ENCODE measurements around the gene POLG. TPM values are rescaled to one million over a fixed set of nuclear protein-coding genes. Genes with fewer than 3 reads are reported as not detected.

POLG gene
- total and polyA plus RNA-seq, 2 of the 13 experiments (the other 11 are each of a cell fraction or from before 2014, with no cell fraction given) = 26.6 to 35.5 TPM

DNA sequence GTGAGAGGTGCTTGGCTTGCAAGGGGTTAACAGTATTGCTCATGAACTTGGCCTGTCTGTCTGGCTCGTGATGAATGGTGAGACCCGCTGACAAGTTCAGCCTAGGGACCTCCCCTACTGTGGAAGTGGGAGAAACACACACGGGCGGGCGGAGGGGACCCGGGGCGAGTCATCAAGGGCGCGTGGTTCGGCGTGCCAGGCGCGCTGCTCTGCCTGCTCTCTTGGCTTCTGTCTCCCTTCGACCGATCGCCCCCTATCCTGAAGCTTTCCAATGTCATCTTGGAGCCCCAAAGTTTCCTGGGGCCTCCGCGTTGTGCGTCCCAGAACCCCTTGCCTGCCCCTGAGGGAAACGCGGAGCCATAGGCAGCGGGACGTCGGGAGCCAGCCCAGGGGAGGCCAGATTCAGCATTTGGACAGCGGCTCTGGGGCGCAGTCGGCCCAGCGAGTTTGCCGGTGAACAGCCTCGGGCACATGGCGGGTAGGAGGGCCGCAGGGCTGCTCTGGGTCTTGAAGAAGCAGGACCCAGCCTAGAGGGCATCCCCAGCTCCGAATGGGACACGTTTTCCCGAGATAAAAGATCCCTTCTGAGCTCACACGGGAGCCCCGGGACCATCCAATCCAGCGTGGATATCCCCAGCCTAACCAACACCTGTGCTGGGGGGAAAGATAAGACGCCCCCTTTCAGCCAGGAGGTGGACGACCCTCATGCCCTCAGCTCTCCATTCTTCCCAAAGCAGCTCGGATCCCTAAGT lies 27.0 kb upstream of the POLG start (continued):
- TF ChIP-seq, protein P1, sequence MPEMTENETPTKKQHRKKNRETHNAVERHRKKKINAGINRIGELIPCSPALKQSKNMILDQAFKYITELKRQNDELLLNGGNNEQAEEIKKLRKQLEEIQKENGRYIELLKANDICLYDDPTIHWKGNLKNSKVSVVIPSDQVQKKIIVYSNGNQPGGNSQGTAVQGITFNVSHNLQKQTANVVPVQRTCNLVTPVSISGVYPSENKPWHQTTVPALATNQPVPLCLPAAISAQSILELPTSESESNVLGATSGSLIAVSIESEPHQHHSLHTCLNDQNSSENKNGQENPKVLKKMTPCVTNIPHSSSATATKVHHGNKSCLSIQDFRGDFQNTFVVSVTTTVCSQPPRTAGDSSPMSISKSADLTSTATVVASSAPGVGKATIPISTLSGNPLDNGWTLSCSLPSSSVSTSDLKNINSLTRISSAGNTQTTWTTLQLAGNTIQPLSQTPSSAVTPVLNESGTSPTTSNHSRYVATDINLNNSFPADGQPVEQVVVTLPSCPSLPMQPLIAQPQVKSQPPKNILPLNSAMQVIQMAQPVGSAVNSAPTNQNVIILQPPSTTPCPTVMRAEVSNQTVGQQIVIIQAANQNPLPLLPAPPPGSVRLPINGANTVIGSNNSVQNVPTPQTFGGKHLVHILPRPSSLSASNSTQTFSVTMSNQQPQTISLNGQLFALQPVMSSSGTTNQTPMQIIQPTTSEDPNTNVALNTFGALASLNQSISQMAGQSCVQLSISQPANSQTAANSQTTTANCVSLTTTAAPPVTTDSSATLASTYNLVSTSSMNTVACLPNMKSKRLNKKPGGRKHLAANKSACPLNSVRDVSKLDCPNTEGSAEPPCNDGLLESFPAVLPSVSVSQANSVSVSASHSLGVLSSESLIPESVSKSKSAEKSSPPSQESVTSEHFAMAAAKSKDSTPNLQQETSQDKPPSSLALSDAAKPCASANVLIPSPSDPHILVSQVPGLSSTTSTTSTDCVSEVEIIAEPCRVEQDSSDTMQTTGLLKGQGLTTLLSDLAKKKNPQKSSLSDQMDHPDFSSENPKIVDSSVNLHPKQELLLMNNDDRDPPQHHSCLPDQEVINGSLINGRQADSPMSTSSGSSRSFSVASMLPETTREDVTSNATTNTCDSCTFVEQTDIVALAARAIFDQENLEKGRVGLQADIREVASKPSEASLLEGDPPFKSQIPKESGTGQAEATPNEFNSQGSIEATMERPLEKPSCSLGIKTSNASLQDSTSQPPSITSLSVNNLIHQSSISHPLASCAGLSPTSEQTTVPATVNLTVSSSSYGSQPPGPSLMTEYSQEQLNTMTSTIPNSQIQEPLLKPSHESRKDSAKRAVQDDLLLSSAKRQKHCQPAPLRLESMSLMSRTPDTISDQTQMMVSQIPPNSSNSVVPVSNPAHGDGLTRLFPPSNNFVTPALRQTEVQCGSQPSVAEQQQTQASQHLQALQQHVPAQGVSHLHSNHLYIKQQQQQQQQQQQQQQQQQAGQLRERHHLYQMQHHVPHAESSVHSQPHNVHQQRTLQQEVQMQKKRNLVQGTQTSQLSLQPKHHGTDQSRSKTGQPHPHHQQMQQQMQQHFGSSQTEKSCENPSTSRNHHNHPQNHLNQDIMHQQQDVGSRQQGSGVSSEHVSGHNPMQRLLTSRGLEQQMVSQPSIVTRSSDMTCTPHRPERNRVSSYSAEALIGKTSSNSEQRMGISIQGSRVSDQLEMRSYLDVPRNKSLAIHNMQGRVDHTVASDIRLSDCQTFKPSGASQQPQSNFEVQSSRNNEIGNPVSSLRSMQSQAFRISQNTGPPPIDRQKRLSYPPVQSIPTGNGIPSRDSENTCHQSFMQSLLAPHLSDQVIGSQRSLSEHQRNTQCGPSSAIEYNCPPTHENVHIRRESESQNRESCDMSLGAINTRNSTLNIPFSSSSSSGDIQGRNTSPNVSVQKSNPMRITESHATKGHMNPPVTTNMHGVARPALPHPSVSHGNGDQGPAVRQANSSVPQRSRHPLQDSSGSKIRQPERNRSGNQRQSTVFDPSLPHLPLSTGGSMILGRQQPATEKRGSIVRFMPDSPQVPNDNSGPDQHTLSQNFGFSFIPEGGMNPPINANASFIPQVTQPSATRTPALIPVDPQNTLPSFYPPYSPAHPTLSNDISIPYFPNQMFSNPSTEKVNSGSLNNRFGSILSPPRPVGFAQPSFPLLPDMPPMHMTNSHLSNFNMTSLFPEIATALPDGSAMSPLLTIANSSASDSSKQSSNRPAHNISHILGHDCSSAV (CRISPR knock-in tag; IDR thresholded peaks at IDR 0.05; ENCODE audit: borderline replicate concordance) = no peak
- TF ChIP-seq ZNF644 (CRISPR knock-in tag; IDR thresholded peaks at IDR 0.05; ENCODE audit: low read depth) = peak; percentile 61; the same call in 1 of the 2 replicates
- no peak for TF ChIP-seq IKZF4 (CRISPR knock-in tag; IDR thresholded peaks at IDR 0.05; ENCODE audit: borderline replicate concordance, low read depth, not compliant biosample characterization)
- TF ChIP-seq, protein P2, sequence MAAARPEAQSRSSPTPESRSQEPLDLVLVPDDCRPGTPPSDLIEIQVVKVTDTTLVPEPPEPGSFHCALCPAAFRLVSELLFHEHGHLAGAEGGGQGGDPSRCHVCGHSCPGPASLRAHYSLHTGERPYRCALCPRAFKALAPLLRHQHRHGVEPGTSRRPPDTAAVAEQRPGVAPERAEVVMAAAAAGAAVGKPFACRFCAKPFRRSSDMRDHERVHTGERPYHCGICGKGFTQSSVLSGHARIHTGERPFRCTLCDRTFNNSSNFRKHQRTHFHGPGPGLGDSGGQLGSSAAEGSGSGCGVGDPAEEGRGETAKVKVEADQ (CRISPR knock-in tag; IDR thresholded peaks at IDR 0.05; ENCODE audit: borderline replicate concordance) = no peak
- no peak; the same call in 1 of the 2 replicates for TF ChIP-seq TOE1 (CRISPR knock-in tag; IDR thresholded peaks at IDR 0.05)
- TF ChIP-seq PAWR (CRISPR knock-in tag; IDR thresholded peaks at IDR 0.05; ENCODE audit: borderline replicate concordance) = no peak
- TF ChIP-seq NCOA1 (CRISPR knock-in tag; IDR thresholded peaks at IDR 0.05) = no peak
- TF ChIP-seq ZNF20 (CRISPR knock-in tag; IDR thresholded peaks at IDR 0.05) = no peak
- no peak for TF ChIP-seq SIX1 (CRISPR knock-in tag; IDR thresholded peaks at IDR 0.05; ENCODE audit: borderline replicate concordance)
- TF ChIP-seq ZNF556 (CRISPR knock-in tag; IDR thresholded peaks at IDR 0.05; ENCODE audit: borderline replicate concordance) = no peak
- no peak for TF ChIP-seq DR1 (CRISPR knock-in tag; IDR thresholded peaks at IDR 0.05)
- TF ChIP-seq AHR (CRISPR knock-in tag; IDR thresholded peaks at IDR 0.05) = peak; percentile 94; the same call in 1 of the 2 replicates
- TF ChIP-seq, protein P3, sequence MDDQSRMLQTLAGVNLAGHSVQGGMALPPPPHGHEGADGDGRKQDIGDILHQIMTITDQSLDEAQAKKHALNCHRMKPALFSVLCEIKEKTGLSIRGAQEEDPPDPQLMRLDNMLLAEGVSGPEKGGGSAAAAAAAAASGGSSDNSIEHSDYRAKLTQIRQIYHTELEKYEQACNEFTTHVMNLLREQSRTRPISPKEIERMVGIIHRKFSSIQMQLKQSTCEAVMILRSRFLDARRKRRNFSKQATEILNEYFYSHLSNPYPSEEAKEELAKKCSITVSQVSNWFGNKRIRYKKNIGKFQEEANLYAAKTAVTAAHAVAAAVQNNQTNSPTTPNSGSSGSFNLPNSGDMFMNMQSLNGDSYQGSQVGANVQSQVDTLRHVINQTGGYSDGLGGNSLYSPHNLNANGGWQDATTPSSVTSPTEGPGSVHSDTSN (CRISPR knock-in tag; IDR thresholded peaks at IDR 0.05; ENCODE audit: borderline replicate concordance) = peak; percentile 86
- TF ChIP-seq, protein P4, sequence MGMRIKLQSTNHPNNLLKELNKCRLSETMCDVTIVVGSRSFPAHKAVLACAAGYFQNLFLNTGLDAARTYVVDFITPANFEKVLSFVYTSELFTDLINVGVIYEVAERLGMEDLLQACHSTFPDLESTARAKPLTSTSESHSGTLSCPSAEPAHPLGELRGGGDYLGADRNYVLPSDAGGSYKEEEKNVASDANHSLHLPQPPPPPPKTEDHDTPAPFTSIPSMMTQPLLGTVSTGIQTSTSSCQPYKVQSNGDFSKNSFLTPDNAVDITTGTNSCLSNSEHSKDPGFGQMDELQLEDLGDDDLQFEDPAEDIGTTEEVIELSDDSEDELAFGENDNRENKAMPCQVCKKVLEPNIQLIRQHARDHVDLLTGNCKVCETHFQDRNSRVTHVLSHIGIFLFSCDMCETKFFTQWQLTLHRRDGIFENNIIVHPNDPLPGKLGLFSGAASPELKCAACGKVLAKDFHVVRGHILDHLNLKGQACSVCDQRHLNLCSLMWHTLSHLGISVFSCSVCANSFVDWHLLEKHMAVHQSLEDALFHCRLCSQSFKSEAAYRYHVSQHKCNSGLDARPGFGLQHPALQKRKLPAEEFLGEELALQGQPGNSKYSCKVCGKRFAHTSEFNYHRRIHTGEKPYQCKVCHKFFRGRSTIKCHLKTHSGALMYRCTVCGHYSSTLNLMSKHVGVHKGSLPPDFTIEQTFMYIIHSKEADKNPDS (CRISPR knock-in tag; IDR thresholded peaks at IDR 0.05) = no peak
- TF ChIP-seq MIER2 (CRISPR knock-in tag; IDR thresholded peaks at IDR 0.05) = peak; percentile 98

All from HepG2 (cell line).